OCI-LY3 (cell line): ENCODE results near the gene SHROOM3.

ENCODE experiments used
- H2AFZ ChIP-seq: fragments of 200-600, 300-600 bp; shearing (Covaris generic); 2 replicates; pipeline ENCODE4 v1.6.0; 2014; ENCODE audit warnings: antibody characterized with exemption, low read depth, low read length
- H3K27ac ChIP-seq: fragments of 200-600, 300-600 bp; sonication (generic); 2 replicates; pipeline ENCODE4 v1.5.1; 2014; ENCODE audit warnings: mild to moderate bottlenecking, low read length, moderate library complexity, mixed read lengths
- H3K27me3 ChIP-seq: fragments of 200-600, 300-600 bp; sonication (generic); 2 replicates; pipeline ENCODE4 v1.6.1; 2014; ENCODE audit warnings: low read depth, low read length, mixed read lengths
- H3K36me3 ChIP-seq: fragments of 200-600, 300-600 bp; sonication (generic); replicated peaks from 2 replicates; pipeline ENCODE3; 2014; ENCODE audit warnings: low read depth, low read length, mixed read lengths
- H3K4me1 ChIP-seq: fragments of 300-600, 200-600 bp; sonication (generic); 2 replicates; pipeline ENCODE4 v1.6.1; 2014; ENCODE audit warnings: low read length, mixed read lengths
- H3K4me2 ChIP-seq: fragments of 200-600, 300-600 bp; sonication (generic); 2 replicates; pipeline ENCODE4 v1.6.1; 2014; ENCODE audit warnings: low read length, mixed read lengths
- H3K4me3 ChIP-seq: fragments of 300-600, 200-600 bp; sonication (generic); 2 replicates; pipeline ENCODE4 v1.5.1; 2014; ENCODE audit warnings: antibody characterized with exemption, mild to moderate bottlenecking, low read length, moderate library complexity
- H3K79me2 ChIP-seq: fragments of 300-600, 200-600 bp; shearing (Covaris generic); 2 replicates; pipeline ENCODE4 v1.6.1; 2014; ENCODE audit warnings: mild to moderate bottlenecking, low read length, mixed read lengths
- H3K9ac ChIP-seq: fragments of 300-600, 200-600 bp; shearing (Covaris generic); 2 replicates; pipeline ENCODE4 v1.6.0; 2014; ENCODE audit warnings: mild to moderate bottlenecking, low read length, moderate library complexity
- H3K9me3 ChIP-seq: fragments of 200-600, 300-600 bp; shearing (Covaris generic); 2 replicates; pipeline ENCODE4 v1.6.1; 2014; ENCODE audit warnings: low read length, mixed read lengths; ENCODE audit not compliant: insufficient read depth
- H4K20me1 ChIP-seq: fragments of 200-600, 300-600 bp; sonication (generic); 2 replicates; pipeline ENCODE4 v1.6.1; 2016; ENCODE audit warnings: low read length, mixed read lengths; ENCODE audit not compliant: insufficient read depth
- CTCF ChIP-seq: fragments of 200-600, 300-600 bp; sonication (generic); IDR thresholded peaks from 2 replicates; pipeline ENCODE4 v1.5.1; 2014; ENCODE audit warnings: antibody characterized with exemption, low read length, low read depth
- EZH2phosphoT487 ChIP-seq: fragments of 200-600 bp; shearing (Covaris generic); IDR thresholded peaks from 2 replicates; pipeline ENCODE4 v1.6.1; 2018; ENCODE audit warnings: antibody characterized with exemption, mixed run types, low read depth

Gene SHROOM3

GRCh38 chr4:76458825-76459224, 23.8 kb downstream of the SHROOM3 start:
- TF ChIP-seq EZH2phosphoT487 (no peak), CTCF (no peak)
- Histone ChIP-seq H3K79me2 (no peaks in the 10 kb centered on the region), H4K20me1 (no peaks in the 10 kb centered on the region), H3K9ac (no peak overlapping the region), H3K27me3 (no peaks in the 10 kb centered on the region), H3K36me3 (peaks cover 3% of the 10 kb centered on the region), H3K4me3 (no peak overlapping the region), H3K9me3 (peaks cover 7% of the 10 kb centered on the region), H3K4me2 (no peak overlapping the region), H3K4me1 (peaks cover 4% of the 10 kb centered on the region; the same call in 1 of the 2 replicates), H3K27ac (no peak overlapping the region), H2AFZ (no peak overlapping the region)

- peaks cover 9% of the 10 kb centered on the region for H3K9me3 ChIP-seq
- no peak overlapping the region for H3K9ac ChIP-seq
- no peaks in the 10 kb centered on the region for H3K79me2 ChIP-seq
- TF ChIP-seq CTCF: no peak
- H3K27me3 ChIP-seq: no peaks in the 10 kb centered on the region
- no peak overlapping the region for H3K4me3 ChIP-seq
- H3K36me3 ChIP-seq: peaks cover 3% of the 10 kb centered on the region
- H2AFZ ChIP-seq: no peak overlapping the region
- peaks cover 4% of the 10 kb centered on the region; the same call in 1 of the 2 replicates for H3K4me1 ChIP-seq
- H3K4me2 ChIP-seq: no peak overlapping the region
- H3K27ac ChIP-seq: no peak overlapping the region
- no peaks in the 10 kb centered on the region for H4K20me1 ChIP-seq
These were observed 24.3 kb downstream of the SHROOM3 start for GRCh38 chr4:76459291-76459723.

GRCh38 chr4:76463568-76463967, 28.5 kb downstream of the SHROOM3 start:
- Histone ChIP-seq H2AFZ (no peak overlapping the region), H3K9ac (no peak overlapping the region), H3K4me1 (no peaks in the 10 kb centered on the region), H3K36me3 (peaks cover 3% of the 10 kb centered on the region), H4K20me1 (no peaks in the 10 kb centered on the region), H3K27me3 (no peaks in the 10 kb centered on the region), H3K4me2 (no peak overlapping the region), H3K9me3 (peaks cover 9% of the 10 kb centered on the region), H3K4me3 (no peak overlapping the region), H3K79me2 (no peaks in the 10 kb centered on the region), H3K27ac (no peak overlapping the region)
- TF ChIP-seq EZH2phosphoT487: no peak
- TF ChIP-seq CTCF: no peak

DNA sequence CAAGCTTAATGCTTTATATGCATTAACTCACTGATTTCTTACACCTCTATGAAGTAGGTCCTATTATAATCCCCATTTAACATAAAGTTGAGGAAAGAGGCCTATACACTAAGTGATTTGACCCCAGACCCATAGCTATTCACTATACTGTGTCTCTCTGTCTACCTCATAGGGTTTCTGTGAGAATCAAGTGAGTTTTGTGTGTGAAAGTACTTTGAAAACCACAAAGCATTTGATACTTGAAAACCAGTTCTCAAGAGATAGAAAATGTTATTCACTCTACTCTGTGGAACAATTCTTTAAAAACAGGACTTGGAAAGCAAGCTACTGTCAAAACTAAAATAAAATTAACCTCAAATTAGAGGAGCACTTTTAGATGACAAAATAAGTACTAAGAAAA, 35.0 kb downstream of the SHROOM3 start:
- no peak overlapping the region for H3K27ac ChIP-seq
- no peak overlapping the region for H3K9ac ChIP-seq
- no peaks in the 10 kb centered on the region for H3K79me2 ChIP-seq
- H4K20me1 ChIP-seq: no peaks in the 10 kb centered on the region
- H3K36me3 ChIP-seq: no peaks in the 10 kb centered on the region
- no peak overlapping the region for H2AFZ ChIP-seq
- no peaks in the 10 kb centered on the region for H3K4me1 ChIP-seq
- no peaks in the 10 kb centered on the region for H3K27me3 ChIP-seq
- no peak overlapping the region for H3K4me2 ChIP-seq
- no peaks in the 10 kb centered on the region for H3K9me3 ChIP-seq
- no peak overlapping the region for H3K4me3 ChIP-seq
- no peak for TF ChIP-seq EZH2phosphoT487
- TF ChIP-seq CTCF: no peak
